Fibroblast of the aortic adventitia (primary cell): ENCODE data around the gene DPP6. TPM values are rescaled to one million over a fixed set of nuclear protein-coding genes. Genes with fewer than 3 reads are reported as not detected.

Source experiments
- DNase-seq: peaks from one replicate; pipeline ENCODE4 v3.0.0-alpha.2; 2010; ENCODE audit warnings: low read depth
- H3K4me3 ChIP-seq: 2 replicates; pipeline ENCODE4 v1.5.1; 2011; ENCODE audit warnings: low read depth, mild to moderate bottlenecking, control low read depth, low read length, moderate library complexity
- total RNA-seq: library from RNA; depleted of rRNA; stranded (reverse); fragments of >200 nt; gene quantifications from 2 replicates; pipeline ENCODE4 v1.2.3, GENCODE V29; 2012; ENCODE audit warnings: low replicate concordance
- TF ChIP-seq, protein P1 (sequence below): IDR thresholded peaks from 2 replicates; pipeline ENCODE4 v1.5.1; 2011; ENCODE audit warnings: mild to moderate bottlenecking, low read length, control low read depth, inconsistent platforms; ENCODE audit not compliant: insufficient read depth

DPP6 gene
- total RNA-seq, 1 donor = not detected

DNA sequence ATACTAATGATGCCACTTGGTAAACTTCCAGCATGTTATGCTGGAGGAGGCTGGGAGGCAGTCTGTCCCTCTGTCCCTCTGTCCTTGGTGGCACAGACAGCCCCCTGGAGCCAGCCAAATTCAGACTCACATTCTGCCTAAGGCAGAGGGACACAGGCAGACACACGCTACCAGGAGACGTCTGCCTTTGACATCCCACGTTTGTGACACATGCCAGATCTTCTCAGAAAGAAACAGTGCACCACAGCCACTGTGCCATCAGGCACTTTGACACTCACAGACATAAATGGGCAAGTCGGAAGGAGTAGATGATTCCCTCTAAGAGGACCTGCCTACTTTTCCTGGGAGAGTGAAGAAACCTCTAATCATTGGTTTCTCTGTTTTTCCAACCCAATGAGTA is 467.0 kb downstream of the DPP6 start:
- TF ChIP-seq, protein P1, sequence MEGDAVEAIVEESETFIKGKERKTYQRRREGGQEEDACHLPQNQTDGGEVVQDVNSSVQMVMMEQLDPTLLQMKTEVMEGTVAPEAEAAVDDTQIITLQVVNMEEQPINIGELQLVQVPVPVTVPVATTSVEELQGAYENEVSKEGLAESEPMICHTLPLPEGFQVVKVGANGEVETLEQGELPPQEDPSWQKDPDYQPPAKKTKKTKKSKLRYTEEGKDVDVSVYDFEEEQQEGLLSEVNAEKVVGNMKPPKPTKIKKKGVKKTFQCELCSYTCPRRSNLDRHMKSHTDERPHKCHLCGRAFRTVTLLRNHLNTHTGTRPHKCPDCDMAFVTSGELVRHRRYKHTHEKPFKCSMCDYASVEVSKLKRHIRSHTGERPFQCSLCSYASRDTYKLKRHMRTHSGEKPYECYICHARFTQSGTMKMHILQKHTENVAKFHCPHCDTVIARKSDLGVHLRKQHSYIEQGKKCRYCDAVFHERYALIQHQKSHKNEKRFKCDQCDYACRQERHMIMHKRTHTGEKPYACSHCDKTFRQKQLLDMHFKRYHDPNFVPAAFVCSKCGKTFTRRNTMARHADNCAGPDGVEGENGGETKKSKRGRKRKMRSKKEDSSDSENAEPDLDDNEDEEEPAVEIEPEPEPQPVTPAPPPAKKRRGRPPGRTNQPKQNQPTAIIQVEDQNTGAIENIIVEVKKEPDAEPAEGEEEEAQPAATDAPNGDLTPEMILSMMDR = no peak
- DNase-seq = no peak
- no peak overlapping the region for H3K4me3 ChIP-seq

DNA sequence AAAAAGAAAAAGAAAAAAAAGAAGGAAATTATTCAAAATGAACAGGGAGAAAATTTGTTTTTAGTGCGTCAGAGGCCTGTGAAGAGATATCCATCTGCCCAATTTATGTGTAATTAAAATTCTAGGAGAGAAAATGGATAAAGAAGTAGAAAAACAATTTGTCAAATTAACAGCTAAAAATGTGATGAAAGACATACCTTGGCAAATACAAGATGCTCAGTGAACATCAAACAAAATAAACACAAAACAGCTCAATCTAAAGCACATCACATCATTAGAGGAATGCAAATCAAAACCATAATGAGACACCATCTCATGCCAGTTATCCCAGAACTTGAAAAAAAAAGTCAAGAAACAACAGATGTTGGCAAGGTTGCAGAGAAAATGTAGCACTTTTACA is 477.9 kb downstream of the DPP6 start:
- no peak overlapping the region for H3K4me3 ChIP-seq
- DNase-seq = no peak
- TF ChIP-seq, protein P1 = no peak

DNA sequence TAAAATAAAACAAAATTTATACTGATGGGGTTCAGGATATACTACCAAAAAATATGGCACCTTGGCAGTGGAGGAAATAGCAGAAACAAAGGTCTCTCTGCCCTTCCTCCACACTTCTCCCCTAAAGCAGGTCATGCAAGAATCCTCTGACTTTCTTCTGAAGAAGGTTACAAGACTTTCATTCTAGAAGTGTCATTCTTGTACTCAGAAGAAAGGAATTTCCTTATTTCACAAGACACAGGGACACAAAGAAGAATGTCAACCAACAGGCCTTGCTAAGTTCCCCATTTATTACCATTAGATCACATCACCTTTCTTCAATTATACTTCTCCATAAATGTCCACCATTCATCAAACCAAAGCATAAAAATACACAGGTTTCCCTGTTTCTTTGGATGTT is 480.6 kb downstream of the DPP6 start:
- no peak overlapping the region for H3K4me3 ChIP-seq
- TF ChIP-seq, protein P1 = no peak
- DNase-seq = no peak

DNA sequence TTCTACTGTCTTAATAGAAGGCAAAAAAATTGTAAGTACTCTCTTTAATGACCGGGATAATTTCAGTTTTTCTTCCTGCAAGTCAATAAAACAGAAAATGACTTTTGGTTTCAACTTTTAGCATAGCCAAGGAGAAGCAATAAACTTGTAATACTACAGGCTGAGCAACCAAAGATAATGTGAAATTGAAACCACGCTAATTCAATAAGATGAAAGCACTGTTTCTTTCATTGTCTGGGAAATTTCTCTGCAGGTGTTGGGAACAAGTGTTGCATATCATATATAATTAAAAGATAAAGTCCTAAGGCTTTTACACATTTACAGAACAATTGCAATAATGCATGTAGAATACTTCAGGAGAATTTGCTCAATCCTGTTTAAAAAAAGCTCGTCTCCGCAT is 488.4 kb downstream of the DPP6 start:
- DNase-seq = no peak
- TF ChIP-seq, protein P1 = no peak
- H3K4me3 ChIP-seq = no peak overlapping the region

DNA sequence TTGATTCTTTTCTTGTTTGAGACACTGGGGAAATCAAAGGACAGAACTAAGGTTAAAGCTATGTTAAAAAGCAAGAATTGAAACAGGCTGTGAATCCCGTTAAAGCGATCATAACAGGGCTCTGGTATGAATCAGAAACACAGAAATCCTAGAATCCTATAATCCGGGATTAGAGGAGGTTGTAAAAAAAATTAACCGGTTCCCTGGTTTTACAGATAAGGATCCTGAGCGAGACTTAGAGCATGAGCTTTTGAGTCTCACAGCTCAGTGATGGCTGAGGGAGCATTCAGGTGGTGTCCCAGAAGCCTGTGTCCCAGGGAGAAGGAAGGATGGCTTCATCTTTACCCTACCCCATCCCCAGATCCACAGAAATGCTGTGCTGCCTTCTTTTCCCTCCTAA is 489.4 kb downstream of the DPP6 start:
- DNase-seq = no peak
- no peak overlapping the region for H3K4me3 ChIP-seq
- TF ChIP-seq, protein P1 = no peak

DNA sequence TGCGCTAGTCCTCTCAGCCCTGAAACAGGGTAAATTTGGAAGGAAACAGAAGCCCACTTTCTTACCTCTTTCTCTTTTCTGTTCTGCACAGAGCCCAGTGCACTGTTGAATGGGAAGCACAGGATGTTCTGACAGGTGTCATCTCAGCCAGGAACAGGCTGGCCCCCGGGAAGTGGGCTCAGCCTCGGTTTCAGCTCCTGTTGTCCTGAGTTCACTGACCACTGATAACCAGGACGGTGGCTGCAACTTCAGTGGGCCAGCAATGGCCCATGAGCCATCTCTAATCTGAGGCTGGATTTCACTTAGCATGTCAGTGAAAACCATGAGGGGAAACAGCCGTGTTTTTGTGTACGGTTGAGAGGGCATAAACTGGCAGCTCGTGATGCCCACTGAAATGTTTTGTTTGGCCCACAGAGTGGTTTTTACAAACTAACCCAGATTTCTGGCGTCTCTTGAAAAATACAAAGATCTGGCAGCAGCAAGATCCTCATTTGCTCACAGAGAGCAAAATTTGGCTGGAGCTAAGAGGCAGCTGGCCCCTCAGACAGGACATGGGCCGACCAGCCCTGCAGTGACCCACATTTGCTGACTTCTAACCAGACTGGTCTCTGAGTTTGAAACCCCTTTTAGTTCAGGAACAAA is 494.9 kb downstream of the DPP6 start:
- H3K4me3 ChIP-seq = no peak overlapping the region
- no peak for DNase-seq

More for the DNA sequence above, 494.9 kb downstream of the DPP6 start:
- TF ChIP-seq, protein P1 = no peak
